H1 (cell line): Measurements from ENCODE around the gene SULF2. TPM values are rescaled to one million over a fixed set of nuclear protein-coding genes. Genes with fewer than 3 reads are reported as not detected.

Experiments used
- CTCF ChIA-PET: fragments of 300-600 bp; sonication (Branson Sonifier 250); formaldehyde crosslinking; loops from one replicate; lab custom pipeline; 2021; ENCODE audit not compliant: partially characterized antibody; lab: Charles Lee
- POLR2A ChIA-PET: fragments of 300-600 bp; sonication (Branson Sonifier 250); formaldehyde crosslinking; loops from one replicate; lab custom pipeline; 2021; ENCODE audit warnings: inconsistent platforms; ENCODE audit not compliant: partially characterized antibody; lab: Charles Lee
- DNase-seq, 2 experiments: peaks; one replicate each; pipeline versions ENCODE4 v3.0.0 to v3.0.0-alpha.2; 2010 to 2022; ENCODE audit warnings: low spot score in 2 of 2, low read depth in 1 of 2, mixed read lengths in 1 of 2
- FAIRE-seq: peaks from 2 replicates; lab custom pipeline; 2011; peaks lifted over from hg19 to GRCh38; lab: Jason Lieb, UNC
- H2AFZ ChIP-seq: 2 replicates; pipeline ENCODE4 v1.8.1; 2012; ENCODE audit warnings: low read length, inconsistent platforms
- H2AK5ac ChIP-seq: 2 replicates; pipeline ENCODE4 v1.6.1; 2013; ENCODE audit warnings: low read depth, low read length
- H2BK120ac ChIP-seq: replicated peaks from 2 replicates; pipeline ENCODE3; 2013; ENCODE audit warnings: low read depth, low read length, inconsistent platforms
- H2BK12ac ChIP-seq: 2 replicates; pipeline ENCODE4 v1.6.1; 2013; ENCODE audit warnings: low read depth, low read length
- H2BK15ac ChIP-seq: 2 replicates; pipeline ENCODE4 v1.6.1; 2013; ENCODE audit warnings: low read length
- H2BK20ac ChIP-seq: 2 replicates; pipeline ENCODE4 v1.6.1; 2013; ENCODE audit warnings: low read length
- H2BK5ac ChIP-seq: 2 replicates; pipeline ENCODE4 v1.6.1; 2013; ENCODE audit warnings: low read depth, low read length
- H3K14ac ChIP-seq: 2 replicates; pipeline ENCODE4 v1.6.1; 2013; ENCODE audit warnings: inconsistent platforms; ENCODE audit not compliant: insufficient read length
- H3K18ac ChIP-seq: 2 replicates; pipeline ENCODE4 v1.6.1; 2013; ENCODE audit warnings: low read length; ENCODE audit errors: extremely low read depth
- H3K23ac ChIP-seq: 2 replicates; pipeline ENCODE4 v1.6.1; 2013; ENCODE audit warnings: inconsistent platforms; ENCODE audit not compliant: insufficient read length
- H3K23me2 ChIP-seq: 2 replicates; pipeline ENCODE4 v1.6.1; 2013; ENCODE audit warnings: low read depth, low read length
- H3K27ac ChIP-seq: 2 replicates; pipeline ENCODE4 v1.6.1; 2011; ENCODE audit warnings: low read depth, low read length, inconsistent platforms
- H3K27me3 ChIP-seq, 4 experiments: replicated peaks in 1 of 4; 1 replicate in 1 of 4; 2 replicates in 3 of 4; pipeline versions ENCODE4 v1.6.1 to v1.8.1; 2011 to 2013; ENCODE audit warnings: low read length in 3 of 4, mild to moderate bottlenecking in 3 of 4, inconsistent platforms in 2 of 4, mixed read lengths in 2 of 4, moderate library complexity in 1 of 4; ENCODE audit not compliant: control insufficient read depth in 3 of 4, insufficient read depth in 3 of 4; ENCODE audit errors: extremely low read depth in 1 of 4
- H3K36me3 ChIP-seq, 4 experiments: 2 replicates each; pipeline versions ENCODE4 v1.6.1 to v1.8.1; 2011 to 2013; ENCODE audit warnings: mild to moderate bottlenecking in 4 of 4, low read length in 3 of 4, moderate library complexity in 2 of 4, control low read depth in 1 of 4, inconsistent platforms in 1 of 4; ENCODE audit not compliant: insufficient read depth in 4 of 4, control insufficient read depth in 2 of 4
- H3K4ac ChIP-seq: replicated peaks from 2 replicates; pipeline ENCODE3; 2013; ENCODE audit warnings: low read length, low read depth, mixed read lengths, inconsistent platforms; ENCODE audit not compliant: insufficient read length
- H3K4me1 ChIP-seq, 4 experiments: replicated peaks in 1 of 4; 1 replicate in 1 of 4; 2 replicates in 3 of 4; pipeline versions ENCODE4 v1.6.1 to v1.8.1; 2011 to 2013; ENCODE audit warnings: low read length in 3 of 4, inconsistent platforms in 2 of 4, mixed read lengths in 1 of 4; ENCODE audit not compliant: insufficient read depth in 4 of 4, control insufficient read depth in 3 of 4
- H3K4me2 ChIP-seq, 2 experiments: 2 replicates each; pipeline versions ENCODE4 v1.6.1 to v1.8.1; 2011 to 2013; ENCODE audit warnings: low read depth in 2 of 2, low read length in 2 of 2, control low read depth in 1 of 2, inconsistent platforms in 1 of 2, mild to moderate bottlenecking in 1 of 2; ENCODE audit not compliant: insufficient read depth in 1 of 2
- H3K4me3 ChIP-seq, 4 experiments: fragments of 200-600, 300-600 bp in 1 of 4; sonication (generic), shearing (Covaris generic), sonication (Bioruptor Twin) in 1 of 4; 2 replicates each; pipeline versions ENCODE4 v1.5.1 to v1.8.1; 2011 to 2016; ENCODE audit warnings: low read length in 4 of 4, low read depth in 3 of 4, control low read depth in 2 of 4, inconsistent platforms in 2 of 4, mild to moderate bottlenecking in 2 of 4, mixed read lengths in 1 of 4, moderate library complexity in 1 of 4; ENCODE audit not compliant: insufficient read depth in 2 of 4; ENCODE audit errors: extremely low read depth in 1 of 4
- H3K56ac ChIP-seq: replicated peaks from 2 replicates; pipeline ENCODE3; 2013; ENCODE audit warnings: low read depth, mild to moderate bottlenecking, mixed read lengths, low read length, inconsistent platforms; ENCODE audit not compliant: insufficient read length
- H3K79me1 ChIP-seq: 2 replicates; pipeline ENCODE4 v1.6.1; 2013; ENCODE audit warnings: low read depth, low read length, control low read depth
- H3K79me2 ChIP-seq, 2 experiments: 2 replicates each; pipeline versions ENCODE4 v1.6.1 to v1.8.1; 2012 to 2013; ENCODE audit warnings: low read length in 2 of 2, mild to moderate bottlenecking in 2 of 2, inconsistent platforms in 1 of 2; ENCODE audit not compliant: insufficient read depth in 2 of 2, control insufficient read depth in 1 of 2
- H3K9ac ChIP-seq, 4 experiments: replicated peaks in 1 of 4; 1 replicate in 1 of 4; 2 replicates in 3 of 4; pipeline versions ENCODE4 v1.6.1 to v1.8.1; 2011 to 2013; ENCODE audit warnings: low read depth in 3 of 4, low read length in 3 of 4, control low read depth in 2 of 4, mild to moderate bottlenecking in 2 of 4, moderate library complexity in 2 of 4, inconsistent platforms in 1 of 4; ENCODE audit errors: extremely low read depth in 1 of 4
- H3K9me3 ChIP-seq, 2 experiments: 2 replicates each; pipeline versions ENCODE4 v1.6.1 to v1.8.1; 2012 to 2013; ENCODE audit warnings: mild to moderate bottlenecking in 2 of 2, moderate library complexity in 2 of 2, control low read depth in 1 of 2, inconsistent platforms in 1 of 2, low read depth in 1 of 2, low read length in 1 of 2, mixed read lengths in 1 of 2; ENCODE audit not compliant: insufficient read depth in 2 of 2
- H4K20me1 ChIP-seq, 2 experiments: replicated peaks in 1 of 2; 2 replicates each; pipeline versions ENCODE3 to v1.8.1; 2011 to 2013; ENCODE audit warnings: inconsistent platforms in 2 of 2, low read length in 2 of 2, mild to moderate bottlenecking in 1 of 2; ENCODE audit not compliant: insufficient read depth in 2 of 2, control insufficient read depth in 1 of 2
- H4K5ac ChIP-seq: 2 replicates; pipeline ENCODE4 v1.6.1; 2013; ENCODE audit warnings: low read length, low read depth, mixed read lengths, inconsistent platforms; ENCODE audit not compliant: insufficient read length
- H4K8ac ChIP-seq: 2 replicates; pipeline ENCODE4 v1.8.0; 2013; ENCODE audit warnings: mild to moderate bottlenecking, moderate library complexity, low read length, inconsistent platforms; ENCODE audit not compliant: insufficient read depth; ENCODE audit errors: extremely low read depth
- H4K91ac ChIP-seq: replicated peaks from 2 replicates; pipeline ENCODE3; 2013; ENCODE audit warnings: low read length, mixed read lengths, inconsistent platforms; ENCODE audit not compliant: insufficient read length
- CBX8 ChIP-seq: fragments of 300-800, 300-1000 bp; sonication (generic); IDR thresholded peaks from 2 replicates; pipeline ENCODE4 v1.7.1; 2016; ENCODE audit warnings: low read depth, low read length, borderline replicate concordance
- CHD2 ChIP-seq: IDR thresholded peaks from 2 replicates; pipeline ENCODE4 v1.6.1; 2012; ENCODE audit warnings: low read length, improper control_type of control experiment
- CREB1 ChIP-seq: IDR thresholded peaks from 2 replicates; pipeline ENCODE4 v1.6.1; 2012; ENCODE audit warnings: inconsistent platforms
- EGR1 ChIP-seq: IDR thresholded peaks from 2 replicates; pipeline ENCODE4 v1.6.1; 2011; ENCODE audit warnings: low read depth, low read length, borderline replicate concordance
- GABPA ChIP-seq: IDR thresholded peaks from 2 replicates; pipeline ENCODE4 v1.6.1; 2011; ENCODE audit warnings: mild to moderate bottlenecking, low read length, moderate library complexity, borderline replicate concordance; ENCODE audit not compliant: insufficient read depth
- POLR2AphosphoS5 ChIP-seq: IDR thresholded peaks from 2 replicates; pipeline ENCODE4 v1.6.1; 2011; ENCODE audit warnings: low read depth, low read length
- ZNF274 ChIP-seq: IDR thresholded peaks from 2 replicates; pipeline ENCODE4 v1.7.0; 2012; ENCODE audit warnings: low read length, borderline replicate concordance; ENCODE audit errors: extremely low read depth
- WGBS, 2 experiments: shearing (Covaris generic) in 1 of 2; methylation state at CpG; one replicate each; pipeline versions ENCODE4 v1.1.6 to v1.1.7; 2013 to 2015; ENCODE audit warnings: low lambda C conversion rate in 2 of 2, mixed read lengths in 2 of 2, inconsistent platforms in 1 of 2, low coverage in 1 of 2, missing lambda C conversion rate in 1 of 2; ENCODE audit not compliant: insufficient replicate concordance in 2 of 2, insufficient coverage in 1 of 2, insufficient read length in 1 of 2; ENCODE audit errors: extremely low coverage in 1 of 2, missing lambda C conversion rate in 1 of 2; 5-methylcytosine and 5-hydroxymethylcytosine counted together
- polyA plus RNA-seq, 7 experiments: library from polyadenylated mRNA; depleted of rRNA in 3 of 7; stranded (reverse) in 5 of 7; unstranded in 2 of 7; fragments of >200 nt in 5 of 7; fragments of 200-250 nt in 2 of 7; gene quantifications; 1 replicate in 5 of 7; 2 replicates in 1 of 7; 4 replicates in 1 of 7; pipeline versions ENCODE4 v1.2.1 to v1.2.3, GENCODE V29; 2011 to 2013; ENCODE audit warnings: missing spikeins in 2 of 7, mixed read lengths in 2 of 7
- total RNA-seq: library from RNA; stranded (reverse); fragmentation: NEBNext Ultra II Directional; extraction: Animal tissue kit (Norgen Biotek cat#: 25700); gene quantifications from 2 replicates; pipeline ENCODE4 v1.2.1, GENCODE V29; 2021

The SULF2 gene
- total and polyA plus RNA-seq, 2 of the 8 experiments (the other 6 are each of a cell fraction or from before 2014, with no cell fraction given), result 15.7 to 28.2 TPM

GRCh38 chr20:47713878-47714450, 71.3 kb downstream of the SULF2 start:
- no peaks in the 10 kb centered on the region for H3K27me3 ChIP-seq
- no peak overlapping the region for H2AK5ac ChIP-seq
- H3K79me2 ChIP-seq, result no peaks in the 10 kb centered on the region
- no peaks in the 10 kb centered on the region for H4K20me1 ChIP-seq
- H2BK120ac ChIP-seq, result no peak overlapping the region
- no peak overlapping the region for H2BK5ac ChIP-seq
- no peak for TF ChIP-seq GABPA
- no peak for TF ChIP-seq CHD2
- TF ChIP-seq ZNF274, result no peak
- TF ChIP-seq CREB1, result no peak
- no peak for TF ChIP-seq CBX8
- TF ChIP-seq EGR1, result no peak
- no peak for TF ChIP-seq POLR2AphosphoS5
- TF ChIP-seq, all 59 proteins: peak for 0
- WGBS, 2 experiments, result 89% methylated on average over 26 of the region's 26 CpGs; no CpG with 5 or more reads in 1 of the 2 experiments
- Histone ChIP-seq H3K56ac (no peak overlapping the region), H3K27ac (no peak overlapping the region), H2BK20ac (no peak overlapping the region), H3K4me3 (no peak overlapping the region), H3K4me2 (no peak overlapping the region), H3K9me3 (no peaks in the 10 kb centered on the region), H4K5ac (no peak overlapping the region), H3K23me2 (no peaks in the 10 kb centered on the region; the same call in 1 of the 2 replicates), H3K9ac (no peak overlapping the region), H3K4me1 (peaks cover 0 to 2% (median 0%) of the 10 kb centered on the region in 4 experiments; a peak in 1 of 7 replicates), H2AFZ (no peak overlapping the region), H3K36me3 (no peaks in the 10 kb centered on the region; a peak in 1 of 8 replicates), H4K8ac (no peak overlapping the region), H4K91ac (no peak overlapping the region), H3K14ac (no peak overlapping the region), H3K79me1 (no peaks in the 10 kb centered on the region), H3K23ac (no peak overlapping the region), H2BK12ac (no peak overlapping the region), H3K18ac (no peak overlapping the region), H2BK15ac (no peak overlapping the region), H3K4ac (no peak overlapping the region)
- CTCF ChIA-PET, result interaction anchor here (0.6 to 2.5 kb wide), 6 partner anchors 10 to 414 kb away, joined by 3 to 13 read pairs (median 5); no protein-coding TSS in a partner anchor
- FAIRE-seq (no peak), DNase-seq (no peak)
- POLR2A ChIA-PET, result no interaction called here
